ENCODE results near the gene HSD17B3.

HSD17B3 gene

DNA sequence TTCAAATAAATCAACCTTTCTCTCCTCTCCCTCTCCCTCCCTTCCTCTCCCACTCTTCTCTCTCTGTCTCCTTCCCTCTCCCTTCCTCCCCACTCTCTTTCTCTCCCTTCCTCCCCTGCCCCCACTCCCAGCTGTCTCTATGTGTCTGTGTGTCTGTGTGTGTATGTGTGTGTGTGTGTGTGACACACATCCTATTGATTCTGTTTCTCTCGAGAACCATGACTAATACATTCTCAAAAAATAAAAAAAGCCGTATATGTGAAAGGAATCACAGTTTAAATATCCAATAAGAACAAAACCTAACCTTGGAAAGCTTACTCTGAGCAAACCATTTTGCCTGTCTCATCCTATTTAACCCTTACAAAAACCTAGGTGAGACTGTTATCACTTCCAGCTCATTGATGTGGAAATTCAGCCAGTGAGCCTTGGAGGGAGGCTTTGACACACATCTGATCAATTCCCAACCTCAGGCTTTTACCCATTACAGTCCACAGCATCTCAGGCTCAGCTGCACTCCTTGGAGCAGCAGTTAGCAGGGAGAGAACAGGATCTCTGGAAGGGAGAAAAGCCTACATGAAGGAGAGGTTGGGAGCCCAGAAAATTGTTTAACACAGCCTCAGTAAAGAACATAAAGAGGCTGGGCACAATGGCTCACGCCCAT lies 8.3 kb downstream of the HSD17B3 start:
- DNase-seq (ENCODE audit: low read depth): no peak
- TF ChIP-seq, protein P1, sequence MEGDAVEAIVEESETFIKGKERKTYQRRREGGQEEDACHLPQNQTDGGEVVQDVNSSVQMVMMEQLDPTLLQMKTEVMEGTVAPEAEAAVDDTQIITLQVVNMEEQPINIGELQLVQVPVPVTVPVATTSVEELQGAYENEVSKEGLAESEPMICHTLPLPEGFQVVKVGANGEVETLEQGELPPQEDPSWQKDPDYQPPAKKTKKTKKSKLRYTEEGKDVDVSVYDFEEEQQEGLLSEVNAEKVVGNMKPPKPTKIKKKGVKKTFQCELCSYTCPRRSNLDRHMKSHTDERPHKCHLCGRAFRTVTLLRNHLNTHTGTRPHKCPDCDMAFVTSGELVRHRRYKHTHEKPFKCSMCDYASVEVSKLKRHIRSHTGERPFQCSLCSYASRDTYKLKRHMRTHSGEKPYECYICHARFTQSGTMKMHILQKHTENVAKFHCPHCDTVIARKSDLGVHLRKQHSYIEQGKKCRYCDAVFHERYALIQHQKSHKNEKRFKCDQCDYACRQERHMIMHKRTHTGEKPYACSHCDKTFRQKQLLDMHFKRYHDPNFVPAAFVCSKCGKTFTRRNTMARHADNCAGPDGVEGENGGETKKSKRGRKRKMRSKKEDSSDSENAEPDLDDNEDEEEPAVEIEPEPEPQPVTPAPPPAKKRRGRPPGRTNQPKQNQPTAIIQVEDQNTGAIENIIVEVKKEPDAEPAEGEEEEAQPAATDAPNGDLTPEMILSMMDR (IDR thresholded peaks at IDR 0.05; ENCODE audit: low read depth, low read length): no peak
- TF ChIP-seq, protein P2, sequence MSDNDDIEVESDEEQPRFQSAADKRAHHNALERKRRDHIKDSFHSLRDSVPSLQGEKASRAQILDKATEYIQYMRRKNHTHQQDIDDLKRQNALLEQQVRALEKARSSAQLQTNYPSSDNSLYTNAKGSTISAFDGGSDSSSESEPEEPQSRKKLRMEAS (IDR thresholded peaks at IDR 0.05; ENCODE audit: low read depth, low read length): no peak
- no peak for TF ChIP-seq MYC (IDR thresholded peaks at IDR 0.05; ENCODE audit: low read depth, low read length)
- TF ChIP-seq POLR2A (IDR thresholded peaks at IDR 0.05; ENCODE audit: extremely low read depth, insufficient read length): no peak
- no peak overlapping the region for H3K4me3 ChIP-seq (ENCODE audit: low read depth, low read length)

DNA sequence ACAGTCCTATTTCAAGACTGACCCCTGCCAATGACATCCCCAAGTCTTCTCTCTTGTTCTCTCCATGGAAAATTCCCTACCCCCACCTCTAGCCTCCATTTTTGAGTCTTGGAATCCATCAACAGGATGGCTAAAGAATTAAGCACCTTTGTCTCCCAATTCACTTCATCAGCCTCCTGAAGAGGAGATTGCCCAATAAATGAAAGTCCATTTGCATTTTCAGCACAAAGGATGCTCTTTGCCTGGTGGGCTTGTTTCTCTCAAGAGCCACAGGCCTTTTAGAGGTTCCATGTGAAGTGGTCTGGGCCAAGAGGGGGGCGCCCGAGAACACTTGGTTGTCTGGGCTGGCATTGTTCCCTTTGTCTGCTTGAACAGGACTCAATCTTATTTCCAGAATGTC lies 12.6 kb downstream of the HSD17B3 start:
- H3K4me3 ChIP-seq (ENCODE audit: low read depth, low read length): no peak overlapping the region

DNA sequence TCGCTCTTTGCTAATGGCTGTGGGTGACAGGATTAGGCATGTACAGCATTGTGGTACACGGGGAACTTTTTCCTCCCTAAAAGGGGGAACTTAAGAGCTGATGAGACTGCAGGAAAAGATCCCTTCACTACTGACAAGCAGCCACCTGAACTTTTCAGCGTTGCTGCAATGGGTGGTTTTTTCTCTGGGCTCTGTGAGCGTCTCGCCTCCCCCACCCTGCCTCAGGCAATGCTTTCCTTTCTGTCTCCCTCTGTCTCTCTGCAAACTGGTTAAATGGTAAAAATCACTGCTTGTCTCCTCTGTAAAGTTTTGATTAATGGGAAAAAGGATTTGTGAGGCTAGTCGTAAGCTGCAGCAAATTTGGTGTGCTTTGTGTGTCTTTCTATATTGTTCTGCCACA lies 20.3 kb downstream of the HSD17B3 start:
- DNase-seq (ENCODE audit: low read depth): no peak
- no peak for TF ChIP-seq MYC (IDR thresholded peaks at IDR 0.05; ENCODE audit: low read depth, low read length)
- TF ChIP-seq POLR2A (IDR thresholded peaks at IDR 0.05; ENCODE audit: extremely low read depth, insufficient read length): no peak
- TF ChIP-seq, protein P1 (IDR thresholded peaks at IDR 0.05; ENCODE audit: low read depth, low read length): no peak
- TF ChIP-seq, protein P2 (IDR thresholded peaks at IDR 0.05; ENCODE audit: low read depth, low read length): no peak
- no peak overlapping the region for H3K4me3 ChIP-seq (ENCODE audit: low read depth, low read length)

More for the DNA sequence above, 12.6 kb downstream of the HSD17B3 start:
- TF ChIP-seq, protein P1 (IDR thresholded peaks at IDR 0.05; ENCODE audit: low read depth, low read length): no peak
- TF ChIP-seq, protein P2 (IDR thresholded peaks at IDR 0.05; ENCODE audit: low read depth, low read length): no peak
- TF ChIP-seq MYC (IDR thresholded peaks at IDR 0.05; ENCODE audit: low read depth, low read length) (no peak), POLR2A (IDR thresholded peaks at IDR 0.05; ENCODE audit: extremely low read depth, insufficient read length) (no peak)
- no peak for DNase-seq (ENCODE audit: low read depth)

DNA sequence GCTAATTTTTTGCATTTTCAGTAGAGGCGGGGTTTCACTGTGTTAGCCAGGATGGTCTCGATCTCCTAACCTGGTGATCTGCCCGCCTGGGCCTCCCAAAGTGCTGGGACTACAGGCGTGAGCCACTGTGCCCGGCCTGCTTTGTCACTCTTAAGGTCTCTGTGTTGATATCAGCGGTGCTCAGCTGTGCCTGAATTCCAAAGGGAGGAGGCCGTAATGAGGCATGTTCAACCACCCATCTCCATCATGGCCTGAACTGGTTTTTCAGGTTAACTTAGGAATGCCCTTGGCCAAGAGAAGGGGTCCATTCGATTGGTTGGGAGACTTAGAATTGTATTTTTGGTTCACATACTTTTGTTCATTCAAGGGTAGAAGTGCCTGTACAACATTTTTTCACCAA lies 22.0 kb downstream of the HSD17B3 start:
- H3K4me3 ChIP-seq (ENCODE audit: low read depth, low read length): no peak overlapping the region
- TF ChIP-seq POLR2A (IDR thresholded peaks at IDR 0.05; ENCODE audit: extremely low read depth, insufficient read length): no peak
- TF ChIP-seq, protein P2 (IDR thresholded peaks at IDR 0.05; ENCODE audit: low read depth, low read length): no peak
- TF ChIP-seq, protein P1 (IDR thresholded peaks at IDR 0.05; ENCODE audit: low read depth, low read length): no peak
- DNase-seq (ENCODE audit: low read depth): no peak

DNA sequence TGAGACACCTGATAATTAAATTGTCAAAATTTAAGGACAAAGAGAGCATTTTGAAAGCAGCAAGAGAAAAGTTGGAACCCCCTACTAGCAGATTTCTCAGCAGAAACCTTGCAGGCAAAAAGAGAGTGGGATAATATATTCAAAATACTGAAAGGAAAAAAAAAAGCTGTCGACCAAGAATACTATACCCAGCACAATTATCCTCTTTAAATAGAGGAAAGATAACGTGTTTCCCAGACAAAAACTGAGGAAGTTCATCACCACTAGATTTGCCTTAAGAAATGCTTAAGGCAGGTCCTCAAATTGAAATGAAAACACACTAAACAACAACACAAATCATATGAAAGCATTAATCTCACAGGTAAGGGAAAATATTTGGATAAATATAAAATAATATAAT lies 27.0 kb downstream of the HSD17B3 start:
- no peak for DNase-seq (ENCODE audit: low read depth)
- TF ChIP-seq POLR2A (IDR thresholded peaks at IDR 0.05; ENCODE audit: extremely low read depth, insufficient read length) (no peak), MYC (IDR thresholded peaks at IDR 0.05; ENCODE audit: low read depth, low read length) (no peak)
- TF ChIP-seq, protein P1 (IDR thresholded peaks at IDR 0.05; ENCODE audit: low read depth, low read length): no peak
- TF ChIP-seq, protein P2 (IDR thresholded peaks at IDR 0.05; ENCODE audit: low read depth, low read length): no peak
- no peak overlapping the region for H3K4me3 ChIP-seq (ENCODE audit: low read depth, low read length)
